ENCODE data around the gene HSPA9.

DNA sequence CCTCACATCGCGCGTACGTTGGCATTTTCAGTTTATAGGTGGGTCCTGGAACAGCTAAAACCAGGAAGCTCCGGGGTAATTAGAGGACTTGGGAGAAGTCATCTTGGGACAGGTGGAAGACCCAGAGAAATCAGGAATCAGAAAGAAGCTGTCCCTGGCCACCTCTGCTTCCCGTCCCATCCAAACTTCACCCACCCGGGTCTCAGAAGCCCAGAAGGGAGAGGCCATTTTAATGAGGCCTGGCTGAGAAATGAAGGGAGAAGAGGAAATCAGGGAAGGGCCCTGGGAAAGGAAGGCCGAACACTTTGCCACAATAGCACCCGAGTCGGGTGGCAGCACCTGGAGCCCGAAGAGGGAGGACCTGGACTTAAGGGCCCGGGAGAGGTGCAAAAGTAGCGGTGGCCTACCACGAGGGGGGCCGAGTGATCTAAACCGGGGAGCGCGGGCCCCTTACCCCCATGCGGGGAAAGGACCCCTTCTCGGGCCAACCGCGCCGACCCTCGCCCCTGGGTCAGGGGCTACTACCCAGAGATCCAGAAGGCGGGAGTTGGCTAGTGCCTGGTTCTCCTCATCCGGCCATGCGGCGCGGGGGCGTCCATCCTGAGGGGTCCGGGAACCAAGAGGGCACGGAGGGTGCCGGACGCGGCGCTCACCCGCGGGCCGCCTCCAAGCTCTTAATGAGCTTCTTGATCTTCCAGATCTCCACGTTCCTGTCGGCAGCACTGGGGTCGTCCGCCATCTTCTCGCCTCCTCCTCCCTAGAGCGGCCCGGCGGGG is 32.8 kb downstream of the HSPA9 start:
- TF ChIP-seq, protein P1, sequence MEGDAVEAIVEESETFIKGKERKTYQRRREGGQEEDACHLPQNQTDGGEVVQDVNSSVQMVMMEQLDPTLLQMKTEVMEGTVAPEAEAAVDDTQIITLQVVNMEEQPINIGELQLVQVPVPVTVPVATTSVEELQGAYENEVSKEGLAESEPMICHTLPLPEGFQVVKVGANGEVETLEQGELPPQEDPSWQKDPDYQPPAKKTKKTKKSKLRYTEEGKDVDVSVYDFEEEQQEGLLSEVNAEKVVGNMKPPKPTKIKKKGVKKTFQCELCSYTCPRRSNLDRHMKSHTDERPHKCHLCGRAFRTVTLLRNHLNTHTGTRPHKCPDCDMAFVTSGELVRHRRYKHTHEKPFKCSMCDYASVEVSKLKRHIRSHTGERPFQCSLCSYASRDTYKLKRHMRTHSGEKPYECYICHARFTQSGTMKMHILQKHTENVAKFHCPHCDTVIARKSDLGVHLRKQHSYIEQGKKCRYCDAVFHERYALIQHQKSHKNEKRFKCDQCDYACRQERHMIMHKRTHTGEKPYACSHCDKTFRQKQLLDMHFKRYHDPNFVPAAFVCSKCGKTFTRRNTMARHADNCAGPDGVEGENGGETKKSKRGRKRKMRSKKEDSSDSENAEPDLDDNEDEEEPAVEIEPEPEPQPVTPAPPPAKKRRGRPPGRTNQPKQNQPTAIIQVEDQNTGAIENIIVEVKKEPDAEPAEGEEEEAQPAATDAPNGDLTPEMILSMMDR (IDR thresholded peaks at IDR 0.05) = no peak
- no peak for TF ChIP-seq POLR2AphosphoS5 (IDR thresholded peaks at IDR 0.05)
